Thymus (tissue), 14 donors: ENCODE measurements around the gene ZNF658. TPM values are rescaled to one million over a fixed set of nuclear protein-coding genes. Genes with fewer than 3 reads are reported as not detected.
"Not testable (repeated sequence)": the region's sequence is repeated elsewhere in the genome, so short reads cannot be mapped to it uniquely, and the experiment has no call there.

ENCODE experiments used
- DNase-seq, 9 donors: peaks; one replicate each; pipeline ENCODE4 v3.0.0-alpha.2; 2013; ENCODE audit warnings: low spot score in 9 of 9, low read depth in 6 of 9, missing footprints in 1 of 9
- H3K27ac ChIP-seq, 2 donors: one replicate each; pipeline ENCODE4 v1.5.1; 2013; ENCODE audit warnings: control low read depth in 1 of 2, low read depth in 1 of 2, low read length in 1 of 2, mild to moderate bottlenecking in 1 of 2, moderate library complexity in 1 of 2
- H3K27me3 ChIP-seq, 2 donors: one replicate each; pipeline ENCODE4 v1.5.1; 2013; ENCODE audit warnings: low read length in 1 of 2; ENCODE audit not compliant: control insufficient read depth in 2 of 2, insufficient read depth in 1 of 2
- H3K36me3 ChIP-seq, 2 donors: one replicate each; pipeline ENCODE4 v1.5.1; 2013; ENCODE audit warnings: low read length in 1 of 2, mild to moderate bottlenecking in 1 of 2, moderate library complexity in 1 of 2; ENCODE audit not compliant: control insufficient read depth in 2 of 2, insufficient read depth in 2 of 2
- H3K4me1 ChIP-seq, 2 donors: one replicate each; pipeline ENCODE4 v1.5.1; 2013; ENCODE audit warnings: low read length in 2 of 2; ENCODE audit not compliant: control insufficient read depth in 2 of 2, insufficient read depth in 2 of 2
- H3K4me3 ChIP-seq, 2 donors: one replicate each; pipeline ENCODE4 v1.5.1; 2013; ENCODE audit warnings: low read length in 2 of 2, control low read depth in 1 of 2, mild to moderate bottlenecking in 1 of 2
- H3K9me3 ChIP-seq, 2 donors: one replicate each; pipeline ENCODE4 v1.5.1; 2013; ENCODE audit warnings: low read length in 1 of 2, mild to moderate bottlenecking in 1 of 2; ENCODE audit not compliant: control insufficient read depth in 2 of 2, insufficient read depth in 1 of 2
- WGBS: extraction: QIAGEN DNeasy Blood & Tissue Kit; methylation state at CpG from one replicate; pipeline ENCODE4 v1.1.7; 2013; 5-methylcytosine and 5-hydroxymethylcytosine counted together
- long read RNA-seq, 10 donors: transcript quantifications; one replicate each; lab custom pipeline, GENCODE V29; 2026
- polyA plus RNA-seq: library from polyadenylated mRNA; stranded (reverse); fragments of 200-250 nt; gene quantifications from one replicate; pipeline ENCODE4 v1.2.3, GENCODE V29; 2013
- total RNA-seq: library from RNA; stranded (reverse); fragments of 120-200 nt; gene quantifications from one replicate; pipeline ENCODE4 v1.2.4, GENCODE V29; 2013
- donor health status: healthy.

The ZNF658 gene
- 7.2 TPM for total RNA-seq
- 3.6 TPM for polyA plus RNA-seq
- long read RNA-seq, donor 1 = 0 reads
- long read RNA-seq, donor 2 = 0 reads
- long read RNA-seq, donor 3 = 0 reads
- long read RNA-seq, donor 4 = 0 reads
- long read RNA-seq, donor 5 = 0 reads
- long read RNA-seq, donor 6 = 0 reads
- long read RNA-seq, donor 7, full-length matches to known transcripts = 1 of 1 reads
- long read RNA-seq, donor 7, partial matches to known transcripts = 0 of 1 reads
- long read RNA-seq, donor 7, other reads (novel, unspliced or antisense) = 0 of 1 reads
- long read RNA-seq, donor 8, full-length matches to known transcripts = 1 of 1 reads
- long read RNA-seq, donor 8, partial matches to known transcripts = 0 of 1 reads
- long read RNA-seq, donor 8, other reads (novel, unspliced or antisense) = 0 of 1 reads
- long read RNA-seq, donor 9 = 0 reads
- long read RNA-seq, donor 10 = 0 reads

GRCh38 chr9:66900490-66901131 lies at the start of gene ZNF658:
Gene ZNF658, plus strand, starts transcription at chr9:66900725. Its CDS starts 2,837 bp downstream, at chr9:66903562.
- DNase-seq = peak; percentile 19 to 70 (median 36)
- H3K36me3 ChIP-seq, H3K27ac ChIP-seq, H3K9me3 ChIP-seq, H3K4me1 ChIP-seq, H3K27me3 ChIP-seq: not testable (repeated sequence)
- H3K4me3 ChIP-seq = peak within 1 kb of the TSS; percentile 43 to 48
- WGBS = under 1% methylated on average over 44 of the region's 46 CpGs

DNA sequence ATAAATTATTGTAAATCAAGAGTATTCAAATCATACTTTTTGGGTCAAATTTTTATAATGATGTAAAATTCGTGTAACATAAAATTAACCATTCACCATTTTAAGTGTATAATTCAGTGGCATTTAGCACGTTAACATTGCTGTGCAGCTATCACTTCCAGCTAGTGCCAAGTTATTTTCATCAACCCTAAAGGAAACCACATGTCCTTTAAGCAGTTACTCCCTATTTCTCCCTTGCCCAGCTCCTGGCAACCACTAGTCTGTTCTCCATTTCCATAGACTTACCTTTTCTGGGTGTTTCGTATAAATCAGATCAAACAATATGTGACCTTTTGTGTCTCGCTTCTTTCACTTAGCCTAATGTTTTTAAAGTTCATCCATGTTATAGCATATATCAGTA lies 38.8 kb upstream of the ZNF658 start:
- H3K36me3 ChIP-seq, DNase-seq, H3K4me3 ChIP-seq, H3K4me1 ChIP-seq, H3K9me3 ChIP-seq, H3K27me3 ChIP-seq, H3K27ac ChIP-seq: not testable (repeated sequence)
- WGBS = no CpG with 5 or more reads among the region's 4 CpGs

DNA sequence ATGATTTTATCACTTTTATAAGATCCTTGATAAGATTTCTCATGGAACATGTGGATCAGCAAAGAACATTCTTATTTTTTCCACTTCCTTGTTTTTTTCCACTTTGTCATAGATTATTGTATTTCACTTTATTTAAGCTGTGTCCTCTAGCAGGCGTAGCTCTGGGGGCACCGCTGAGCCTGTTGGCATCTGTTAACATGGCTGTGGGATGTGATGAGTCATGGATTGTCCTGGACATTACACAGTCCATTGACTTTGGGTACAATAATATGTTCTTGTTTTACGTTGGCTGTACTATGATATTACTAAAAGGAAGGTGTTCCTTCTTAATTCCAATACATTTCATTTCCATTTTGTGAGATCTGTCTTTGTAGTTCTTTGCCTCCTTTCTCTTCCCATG lies 31.9 kb upstream of the ZNF658 start:
- WGBS = 80% methylated on average over 2 of the region's 3 CpGs
- not testable (repeated sequence) for H3K9me3 ChIP-seq, H3K4me3 ChIP-seq, H3K27ac ChIP-seq, DNase-seq, H3K27me3 ChIP-seq, H3K36me3 ChIP-seq, H3K4me1 ChIP-seq

DNA sequence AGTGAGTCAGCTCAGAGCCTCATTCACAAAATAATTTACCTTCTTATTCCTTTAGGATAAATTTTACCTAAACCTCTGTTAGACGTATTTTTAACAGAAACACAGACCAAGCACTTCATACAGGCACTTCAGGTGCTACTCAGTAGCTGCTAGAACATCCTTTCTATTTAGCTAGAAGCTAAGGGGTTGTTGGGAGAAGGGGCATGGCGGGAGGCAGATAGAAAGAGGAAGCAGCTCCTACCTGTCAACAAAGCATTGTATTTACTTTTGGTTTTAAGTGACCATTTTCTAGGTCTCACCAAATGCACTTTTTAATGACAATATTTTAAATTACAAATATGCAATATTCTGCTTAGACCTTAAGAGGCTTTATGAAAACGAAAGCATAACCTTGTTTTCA lies 19.9 kb upstream of the ZNF658 start:
- not testable (repeated sequence) for H3K27me3 ChIP-seq, H3K9me3 ChIP-seq, H3K4me3 ChIP-seq, DNase-seq, H3K27ac ChIP-seq, H3K4me1 ChIP-seq, H3K36me3 ChIP-seq
- 77% methylated on average over 3 of the region's 3 CpGs for WGBS

GRCh38 chr9:66881847-66882246 lies 18.7 kb upstream of the ZNF658 start:
- not testable (repeated sequence) for H3K36me3 ChIP-seq, DNase-seq, H3K27me3 ChIP-seq, H3K4me1 ChIP-seq, H3K27ac ChIP-seq, H3K4me3 ChIP-seq, H3K9me3 ChIP-seq
- WGBS = 98% methylated on average over 2 of the region's 3 CpGs

DNA sequence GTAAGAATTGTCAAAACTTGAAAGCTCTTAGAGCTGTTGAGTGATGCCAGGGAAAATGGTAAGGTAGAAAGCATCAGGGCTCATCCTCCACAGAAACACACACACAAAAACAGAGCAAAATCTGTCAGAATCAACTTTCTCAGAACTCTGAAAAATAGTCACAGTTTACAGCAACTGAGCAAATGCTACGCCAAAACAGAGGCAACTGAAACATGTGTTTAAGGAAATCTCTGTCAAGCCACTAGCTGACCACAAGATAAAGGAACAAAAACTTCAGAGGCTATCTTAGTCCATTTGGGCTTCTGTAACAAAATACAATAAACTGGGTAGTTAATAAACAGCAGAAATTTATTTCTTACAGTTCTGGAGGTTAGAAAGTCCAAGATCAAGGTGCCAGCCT lies 10.2 kb upstream of the ZNF658 start:
- H3K4me1 ChIP-seq, H3K4me3 ChIP-seq, DNase-seq, H3K36me3 ChIP-seq, H3K9me3 ChIP-seq, H3K27me3 ChIP-seq, H3K27ac ChIP-seq: not testable (repeated sequence)
- 61% methylated on average over 1 of the region's 1 CpG for WGBS

DNA sequence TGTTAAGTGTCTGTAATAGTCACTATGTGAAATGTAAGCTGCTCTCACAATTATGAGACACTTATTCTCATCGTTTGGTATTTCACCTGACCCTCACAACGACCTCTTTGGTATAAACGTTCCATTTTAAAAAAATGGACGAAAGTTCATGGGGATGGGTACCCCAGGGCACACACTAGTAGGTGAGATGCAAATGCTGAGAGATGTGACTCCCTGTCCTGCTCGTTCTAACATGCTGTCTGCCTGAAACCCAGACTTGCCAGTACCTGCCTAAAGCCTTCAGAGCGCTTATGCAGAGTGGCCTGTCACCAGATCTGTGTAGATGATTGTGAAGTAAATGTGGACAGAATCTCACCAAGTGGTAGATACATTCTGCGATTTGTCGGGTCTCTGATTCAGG lies 616 bp downstream of the ZNF658 start:
- peak in 3 of 9 donors; percentile 0 to 3 (median 0) for DNase-seq
- peak overlapping the region in 1 of 2 donors; percentile 48 for H3K4me3 ChIP-seq
- H3K9me3 ChIP-seq, H3K36me3 ChIP-seq, H3K27me3 ChIP-seq, H3K27ac ChIP-seq, H3K4me1 ChIP-seq: not testable (repeated sequence)
- 19% methylated on average over 6 of the region's 8 CpGs for WGBS

GRCh38 chr9:66909560-66909959 lies 9.0 kb downstream of the ZNF658 start:
- H3K36me3 ChIP-seq, H3K4me1 ChIP-seq, DNase-seq, H3K4me3 ChIP-seq, H3K27me3 ChIP-seq, H3K9me3 ChIP-seq, H3K27ac ChIP-seq: not testable (repeated sequence)
- WGBS = 97% methylated on average over 2 of the region's 2 CpGs

GRCh38 chr9:66920072-66920471 lies 19.5 kb downstream of the ZNF658 start:
- not testable (repeated sequence) for DNase-seq, H3K36me3 ChIP-seq, H3K4me3 ChIP-seq, H3K27ac ChIP-seq, H3K9me3 ChIP-seq, H3K4me1 ChIP-seq, H3K27me3 ChIP-seq
- WGBS = 98% methylated on average over 3 of the region's 4 CpGs
